GM18526 (cell line): ENCODE measurements around the gene PLEKHN1.

Experiments used
- POLR2A ChIP-seq: IDR thresholded peaks from 3 replicates; pipeline ENCODE4 v1.6.1; 2011; ENCODE audit not compliant: insufficient read length; ENCODE audit errors: extremely low read depth

PLEKHN1 gene

DNA sequence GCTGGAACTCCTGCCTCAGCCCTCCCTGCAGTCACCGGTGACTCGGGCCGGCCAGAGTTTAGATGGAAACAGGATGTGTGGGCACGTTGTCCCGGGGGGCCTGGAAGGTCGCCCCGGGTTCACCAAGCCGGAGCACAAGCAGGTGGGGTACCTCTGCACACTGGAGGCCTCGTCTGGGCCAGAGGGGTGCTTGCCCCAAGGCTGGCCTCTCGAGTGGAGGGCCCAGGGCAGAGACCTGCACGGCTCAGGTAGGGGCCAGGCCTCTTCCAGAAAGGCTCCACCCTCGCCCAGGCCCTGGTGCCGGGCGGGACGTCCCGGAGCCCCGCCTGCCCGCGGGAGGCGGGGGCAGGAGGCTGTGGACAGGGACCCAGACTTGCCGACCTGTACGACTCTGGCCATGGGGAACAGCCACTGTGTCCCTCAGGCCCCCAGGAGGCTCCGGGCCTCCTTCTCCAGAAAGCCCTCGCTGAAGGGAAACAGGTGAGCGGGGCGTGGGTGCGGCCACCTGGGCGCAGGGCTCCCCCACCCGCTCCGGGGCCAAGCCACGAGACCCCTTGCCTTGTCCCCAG is at the start of gene PLEKHN1:
Gene PLEKHN1 (plus strand): TSS at position 348 of the 569 bp plus-strand sequence. CDS start 50 bp downstream, at position 398.
- no peak for TF ChIP-seq POLR2A

GRCh38 chr1:917076-917459 is 49.2 kb upstream of the PLEKHN1 start:
- TF ChIP-seq POLR2A, result no peak

- TF ChIP-seq POLR2A, result no peak
These were observed 48.7 kb upstream of the PLEKHN1 start for GRCh38 chr1:917466-918091.

DNA sequence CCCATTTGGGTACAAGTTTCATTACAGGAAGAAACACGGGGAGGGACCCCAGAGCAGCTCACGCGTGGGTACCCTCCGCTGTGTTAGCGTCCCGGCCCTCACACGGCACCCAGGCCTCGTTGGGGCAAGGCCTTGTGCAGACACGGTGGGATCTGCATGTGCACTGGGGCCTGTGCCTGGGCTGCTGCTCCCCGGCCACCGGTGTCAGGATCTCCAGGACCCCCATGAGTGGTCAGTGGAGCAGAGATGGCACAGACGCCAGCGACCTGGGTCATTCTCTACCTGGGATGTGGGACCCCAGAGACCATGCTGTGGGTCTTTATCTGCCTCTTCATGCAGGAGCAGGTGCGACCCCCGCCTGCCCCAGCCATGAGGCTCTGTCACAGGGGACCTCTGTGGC is 47.9 kb upstream of the PLEKHN1 start:
- TF ChIP-seq POLR2A, result no peak

DNA sequence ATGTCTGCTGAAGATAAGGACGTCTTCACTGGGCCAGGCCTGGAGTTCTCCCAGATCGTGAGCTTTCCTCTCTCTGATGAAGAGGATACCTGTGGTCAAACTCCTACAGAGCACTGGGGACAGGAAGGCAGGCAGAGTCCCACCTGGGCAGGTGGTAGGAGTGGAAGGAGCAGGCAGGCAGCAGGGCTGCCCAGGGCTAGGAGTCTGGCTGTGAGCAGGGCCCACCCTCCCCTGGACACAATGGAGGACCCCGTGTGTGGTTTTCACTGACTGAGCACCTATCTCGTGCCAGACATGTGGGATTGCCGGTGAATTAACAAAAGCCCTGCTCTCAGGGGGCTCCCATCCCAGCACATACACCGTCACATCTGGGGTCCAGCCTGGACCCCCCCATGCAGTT is 47.4 kb upstream of the PLEKHN1 start:
- TF ChIP-seq POLR2A, result no peak

- no peak for TF ChIP-seq POLR2A
These were observed 46.9 kb upstream of the PLEKHN1 start for GRCh38 chr1:919271-919872.

DNA sequence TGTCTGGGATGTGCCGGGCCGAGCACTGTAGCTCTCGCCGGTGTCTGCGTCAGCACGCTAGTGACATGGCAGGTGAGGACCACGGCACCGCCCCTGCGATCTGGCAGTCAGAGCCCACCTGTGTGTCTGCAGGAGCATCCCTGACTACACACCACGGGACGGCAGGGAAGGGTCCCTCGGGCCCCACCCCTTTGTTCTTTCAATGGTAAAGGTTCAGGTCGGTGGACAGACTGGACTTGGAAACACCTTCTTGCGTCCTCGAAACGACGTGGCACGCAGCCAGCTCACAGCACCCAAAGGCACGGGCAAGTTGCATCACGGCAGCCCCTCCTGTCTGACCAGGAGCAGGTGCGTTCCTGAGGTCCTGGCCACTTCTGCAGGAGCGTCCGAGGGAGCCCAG is 46.3 kb upstream of the PLEKHN1 start:
- TF ChIP-seq POLR2A, result no peak

DNA sequence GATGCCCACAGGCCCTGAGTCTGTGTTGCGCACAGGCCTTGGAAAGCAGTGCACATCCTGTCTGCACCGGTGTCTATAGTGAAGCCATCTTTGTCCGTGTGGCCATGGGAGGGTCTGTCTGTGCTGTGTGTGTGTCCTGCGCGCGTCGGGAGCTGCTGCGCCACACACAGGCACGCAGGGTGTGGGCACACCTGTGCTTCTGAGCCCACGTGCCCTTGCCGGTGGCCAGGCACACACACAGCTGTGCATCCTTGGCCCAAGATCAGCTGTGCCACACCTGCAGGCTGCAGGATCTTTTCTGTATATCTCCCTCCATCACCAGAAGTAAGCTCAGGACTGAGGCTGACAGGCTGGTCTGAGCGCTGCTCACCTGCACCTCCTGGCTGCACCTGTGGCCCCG is 45.8 kb upstream of the PLEKHN1 start:
- TF ChIP-seq POLR2A, result no peak

DNA sequence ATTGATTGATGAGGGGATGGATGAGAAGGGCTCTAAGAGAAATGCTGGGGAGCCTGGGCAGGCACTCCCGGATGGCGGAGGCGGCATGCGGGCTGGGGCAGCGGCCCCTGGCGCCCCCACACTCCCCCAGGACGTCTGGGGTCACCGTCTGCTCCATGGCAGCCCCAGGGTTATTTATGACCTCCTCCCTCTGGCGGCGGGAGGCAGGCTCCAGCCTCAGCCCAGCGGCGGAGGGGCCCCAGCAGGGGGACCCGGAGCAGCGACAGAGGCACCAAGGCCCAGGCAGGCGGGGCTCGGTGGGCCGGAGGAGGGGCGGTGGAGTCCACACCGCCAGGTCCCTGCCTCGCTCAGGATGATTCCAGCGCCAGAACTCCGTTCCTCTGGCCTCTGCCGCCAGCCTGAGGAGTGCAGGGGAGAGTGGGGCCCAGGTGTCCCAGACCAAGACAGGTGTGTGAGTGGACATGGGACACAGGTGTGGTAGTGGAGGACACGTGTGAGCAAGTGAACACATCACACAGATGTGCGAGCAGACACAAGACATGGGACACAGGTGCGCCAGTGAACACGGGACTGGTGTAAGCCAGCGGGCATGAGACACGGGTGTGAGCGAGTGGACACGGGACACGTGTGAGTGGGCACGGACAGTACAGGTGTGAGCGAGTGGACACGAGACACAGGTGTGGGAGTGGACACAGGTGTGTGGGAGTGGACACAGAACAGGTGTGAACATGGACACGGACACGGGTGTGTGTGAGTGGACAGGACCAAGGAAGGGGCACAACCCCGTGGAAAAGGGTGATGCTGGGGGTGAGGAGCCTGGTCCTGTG is 45.1 kb upstream of the PLEKHN1 start:
- no peak for TF ChIP-seq POLR2A

DNA sequence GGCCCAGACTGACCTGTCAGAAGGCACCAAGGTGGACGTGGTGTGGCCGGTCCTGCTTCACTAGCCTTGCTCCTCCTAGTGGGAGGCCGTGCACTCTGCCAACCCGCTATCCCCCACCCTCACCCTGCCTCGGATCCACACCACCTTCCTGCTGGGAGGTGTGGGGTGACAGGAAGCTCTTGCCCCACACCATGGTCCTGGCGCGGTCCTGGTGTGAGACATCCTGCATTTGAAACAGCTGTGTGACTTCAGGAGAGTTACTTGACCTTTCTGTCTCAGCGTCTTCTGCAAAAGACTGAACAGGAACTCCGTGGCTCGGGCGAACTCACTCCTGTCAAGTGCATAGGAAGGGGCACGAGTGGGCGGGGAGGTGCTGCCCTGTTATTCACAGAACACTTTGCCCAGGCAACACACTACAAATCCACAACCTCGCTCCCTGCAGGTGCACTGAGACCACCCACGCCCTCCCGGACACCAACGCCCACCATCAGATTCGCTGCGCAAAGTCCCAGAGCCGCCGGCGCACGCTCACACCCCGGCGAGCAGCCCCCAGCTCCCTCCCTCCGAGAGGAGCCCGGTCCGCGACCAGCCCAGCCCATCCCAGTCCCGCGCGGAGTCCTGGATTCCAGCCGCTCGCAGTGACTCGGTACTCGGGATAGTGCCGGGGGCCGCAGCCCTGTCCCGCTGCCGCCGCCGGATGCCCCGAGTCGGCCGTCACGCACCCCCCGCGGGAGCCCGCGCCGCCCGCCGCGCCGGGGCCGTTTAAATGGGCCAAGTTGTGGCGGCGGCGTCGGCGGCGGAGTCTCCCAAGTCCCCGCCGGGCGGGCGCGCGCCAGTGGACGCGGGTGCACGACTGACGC is 42.9 kb upstream of the PLEKHN1 start, which contains the start of gene SAMD11:
Gene SAMD11 (plus strand): TSS at position 793 of the 860 bp plus-strand sequence. CDS start 509 bp downstream, outside the sequence.
- no peak for TF ChIP-seq POLR2A

- TF ChIP-seq POLR2A, result no peak
These were observed 42.2 kb upstream of the PLEKHN1 start for GRCh38 chr1:923991-924655.

GRCh38 chr1:924656-925560 is 41.4 kb upstream of the PLEKHN1 start:
- TF ChIP-seq POLR2A, result no peak

DNA sequence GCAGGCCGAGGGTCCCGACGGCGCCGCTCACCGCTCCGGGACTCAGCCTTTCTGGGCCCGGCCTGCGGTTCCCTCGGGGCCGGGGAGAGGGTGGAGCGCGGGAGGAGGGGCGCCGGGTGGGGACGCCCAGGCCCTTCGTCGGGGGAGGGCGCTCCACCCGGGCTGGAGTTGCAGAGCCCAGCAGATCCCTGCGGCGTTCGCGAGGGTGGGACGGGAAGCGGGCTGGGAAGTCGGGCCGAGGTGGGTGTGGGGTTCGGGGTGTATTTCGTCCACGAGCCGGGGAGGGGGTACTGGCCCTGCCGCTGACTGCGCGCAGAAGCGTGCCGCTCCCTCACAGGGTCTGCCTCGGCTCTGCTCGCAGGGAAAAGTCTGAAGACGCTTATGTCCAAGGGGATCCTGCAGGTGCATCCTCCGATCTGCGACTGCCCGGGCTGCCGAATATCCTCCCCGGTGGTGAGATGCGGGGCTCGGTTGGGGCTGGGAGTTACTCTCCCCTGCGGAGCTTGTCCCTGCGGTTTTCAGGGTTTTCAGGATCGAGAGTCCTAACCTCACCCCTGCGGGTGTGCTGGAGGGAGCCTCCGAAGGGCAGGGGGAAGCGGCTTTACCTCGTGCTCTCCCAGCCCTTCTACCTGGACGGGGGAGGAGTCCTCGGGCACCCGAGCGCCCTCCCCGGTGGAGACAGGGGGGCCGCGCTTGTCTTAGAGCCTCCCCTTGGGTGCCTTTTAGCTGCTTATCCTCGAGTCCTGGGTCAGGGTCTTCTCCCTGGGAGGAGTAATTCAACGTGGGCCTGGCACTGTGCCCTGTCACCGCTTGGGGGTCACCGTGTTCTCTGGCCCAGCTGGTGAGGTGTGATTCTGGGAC is 40.5 kb upstream of the PLEKHN1 start:
- no peak for TF ChIP-seq POLR2A

DNA sequence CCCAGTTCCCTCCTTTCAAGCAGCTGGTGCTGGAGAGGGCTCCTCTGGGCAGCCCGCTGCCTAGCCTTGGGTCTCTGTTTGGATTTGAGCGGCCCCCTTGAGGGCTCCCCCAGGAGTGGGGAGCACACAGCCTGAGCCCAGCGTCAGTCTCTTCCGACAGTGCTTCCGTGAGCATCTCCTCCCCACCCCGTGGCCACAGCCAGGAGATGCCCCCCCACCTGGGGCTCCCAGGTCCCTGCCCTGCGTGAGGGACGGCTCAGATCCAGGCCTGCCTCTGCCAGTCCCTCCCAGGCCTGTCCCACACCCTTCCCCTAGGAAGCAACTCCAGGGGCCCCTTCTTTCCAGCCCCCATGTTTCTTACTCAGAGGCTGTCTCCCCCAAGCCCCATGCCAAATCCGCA is 39.0 kb upstream of the PLEKHN1 start:
- no peak for TF ChIP-seq POLR2A
